HepG2 (cell line): Measurements from ENCODE around the gene CNTF.

Experiments used
- PRDM15 ChIP-seq: sonication (generic); formaldehyde crosslinking; IDR thresholded peaks from 2 replicates; pipeline ENCODE4 v1.4.0; 2020; ENCODE audit warnings: missing genetic modification reagents
- RAD51 ChIP-seq: fragments of 450-650 bp; IDR thresholded peaks from 2 replicates; pipeline ENCODE4 v1.6.1; 2016; ENCODE audit warnings: borderline replicate concordance

- no peak for TF ChIP-seq RAD51
- TF ChIP-seq PRDM15 (CRISPR knock-in tag), result no peak
Observed at GRCh38 chr11:58600510-58600909, 22.0 kb upstream of the CNTF start.
